Measurements from ENCODE around the gene LRR1.

Gene LRR1

DNA sequence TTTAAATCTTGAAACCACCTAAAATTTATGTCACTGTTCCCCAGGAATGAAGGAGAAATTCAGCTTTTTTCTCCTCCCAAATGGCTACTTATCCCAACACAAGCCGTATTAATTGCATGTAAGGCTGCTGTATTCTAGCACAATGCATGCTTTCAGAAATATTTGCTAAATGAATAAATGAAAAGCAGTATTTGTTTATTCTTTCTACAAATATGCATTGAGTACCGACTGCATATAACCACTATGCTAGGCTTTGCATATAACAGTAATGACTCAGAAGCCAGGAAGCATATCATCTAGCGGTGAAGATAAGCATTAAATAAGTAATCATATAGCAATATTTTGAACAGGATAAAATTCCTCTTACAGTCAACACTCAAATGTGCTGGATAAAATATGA, 5.7 kb upstream of the LRR1 start:
- TF ChIP-seq, protein P1, sequence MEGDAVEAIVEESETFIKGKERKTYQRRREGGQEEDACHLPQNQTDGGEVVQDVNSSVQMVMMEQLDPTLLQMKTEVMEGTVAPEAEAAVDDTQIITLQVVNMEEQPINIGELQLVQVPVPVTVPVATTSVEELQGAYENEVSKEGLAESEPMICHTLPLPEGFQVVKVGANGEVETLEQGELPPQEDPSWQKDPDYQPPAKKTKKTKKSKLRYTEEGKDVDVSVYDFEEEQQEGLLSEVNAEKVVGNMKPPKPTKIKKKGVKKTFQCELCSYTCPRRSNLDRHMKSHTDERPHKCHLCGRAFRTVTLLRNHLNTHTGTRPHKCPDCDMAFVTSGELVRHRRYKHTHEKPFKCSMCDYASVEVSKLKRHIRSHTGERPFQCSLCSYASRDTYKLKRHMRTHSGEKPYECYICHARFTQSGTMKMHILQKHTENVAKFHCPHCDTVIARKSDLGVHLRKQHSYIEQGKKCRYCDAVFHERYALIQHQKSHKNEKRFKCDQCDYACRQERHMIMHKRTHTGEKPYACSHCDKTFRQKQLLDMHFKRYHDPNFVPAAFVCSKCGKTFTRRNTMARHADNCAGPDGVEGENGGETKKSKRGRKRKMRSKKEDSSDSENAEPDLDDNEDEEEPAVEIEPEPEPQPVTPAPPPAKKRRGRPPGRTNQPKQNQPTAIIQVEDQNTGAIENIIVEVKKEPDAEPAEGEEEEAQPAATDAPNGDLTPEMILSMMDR (IDR thresholded peaks at IDR 0.05; ENCODE audit: low read depth, low read length) = no peak
- H3K4me3 ChIP-seq (ENCODE audit: low read depth, low read length) = no peak overlapping the region

DNA sequence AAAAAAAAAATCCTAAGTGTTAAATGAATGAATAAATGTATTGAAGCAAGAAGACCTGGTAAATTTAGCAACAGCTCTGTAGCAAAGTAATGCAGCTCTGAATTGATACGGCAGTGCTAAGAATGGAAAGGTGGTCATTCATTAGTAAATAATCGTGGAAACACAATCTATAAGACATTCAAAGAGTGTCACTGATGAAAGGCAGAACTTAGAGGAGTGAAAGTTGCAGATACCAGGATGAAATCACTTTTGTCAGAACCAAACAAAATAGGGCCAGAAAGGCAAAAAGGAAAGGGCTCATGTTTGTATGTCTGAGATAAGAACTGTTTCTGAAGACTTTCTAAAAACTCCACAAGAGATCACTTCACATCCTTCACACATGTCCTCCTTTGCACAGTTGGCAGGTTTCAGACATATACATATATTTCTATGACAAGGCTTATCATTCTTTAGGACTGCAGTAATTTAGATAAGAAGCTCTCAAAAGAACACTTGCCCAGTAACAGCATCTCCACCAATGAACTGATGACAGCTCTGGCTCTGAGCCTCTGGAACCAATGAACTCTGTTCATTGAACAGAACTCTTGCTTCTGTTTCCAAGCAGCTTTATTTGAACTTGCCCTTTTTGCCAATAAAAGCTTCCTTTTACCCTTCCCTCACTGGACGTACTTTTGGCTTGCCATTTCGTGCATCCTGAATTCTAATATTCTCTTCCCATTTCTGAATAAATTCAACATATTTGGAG, 4.2 kb upstream of the LRR1 start:
- TF ChIP-seq, protein P1 (IDR thresholded peaks at IDR 0.05; ENCODE audit: low read depth, low read length) = no peak

DNA sequence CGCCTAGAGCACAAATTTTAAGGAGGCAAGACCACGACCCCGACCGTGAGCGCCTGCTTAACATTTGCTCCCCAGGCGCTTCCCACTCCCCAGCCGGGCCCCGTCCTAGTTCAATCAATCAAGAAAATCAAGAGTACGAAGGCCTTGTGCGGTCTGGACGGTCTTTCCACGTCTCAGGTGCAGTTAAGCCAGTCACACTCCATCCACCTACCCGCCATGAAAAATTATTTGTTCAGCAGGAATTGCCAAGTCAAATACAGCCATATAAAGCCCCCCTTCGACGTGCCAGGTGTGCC, 603 bp upstream of the LRR1 start:
- H3K4me3 ChIP-seq (ENCODE audit: low read depth, low read length) = peak overlapping the region; percentile 77
- TF ChIP-seq, protein P1 (IDR thresholded peaks at IDR 0.05; ENCODE audit: low read depth, low read length) = no peak

More for the DNA sequence above, 4.2 kb upstream of the LRR1 start:
- H3K4me3 ChIP-seq (ENCODE audit: low read depth, low read length) = no peak overlapping the region

DNA sequence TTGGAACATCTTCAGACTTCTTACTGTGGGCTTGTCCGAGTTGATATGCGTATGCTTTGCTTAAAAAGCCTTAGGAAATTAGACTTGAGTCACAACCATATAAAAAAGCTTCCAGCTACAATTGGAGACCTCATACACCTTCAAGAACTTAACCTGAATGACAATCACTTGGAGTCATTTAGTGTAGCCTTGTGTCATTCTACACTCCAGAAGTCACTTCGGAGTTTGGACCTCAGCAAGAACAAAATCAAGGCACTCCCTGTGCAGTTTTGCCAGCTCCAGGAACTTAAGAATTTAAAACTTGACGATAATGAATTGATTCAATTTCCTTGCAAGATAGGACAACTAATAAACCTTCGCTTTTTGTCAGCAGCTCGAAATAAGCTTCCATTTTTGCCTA, 8.8 kb downstream of the LRR1 start:
- H3K4me3 ChIP-seq (ENCODE audit: low read depth, low read length) = no peak overlapping the region
- TF ChIP-seq, protein P1 (IDR thresholded peaks at IDR 0.05; ENCODE audit: low read depth, low read length) = no peak

DNA sequence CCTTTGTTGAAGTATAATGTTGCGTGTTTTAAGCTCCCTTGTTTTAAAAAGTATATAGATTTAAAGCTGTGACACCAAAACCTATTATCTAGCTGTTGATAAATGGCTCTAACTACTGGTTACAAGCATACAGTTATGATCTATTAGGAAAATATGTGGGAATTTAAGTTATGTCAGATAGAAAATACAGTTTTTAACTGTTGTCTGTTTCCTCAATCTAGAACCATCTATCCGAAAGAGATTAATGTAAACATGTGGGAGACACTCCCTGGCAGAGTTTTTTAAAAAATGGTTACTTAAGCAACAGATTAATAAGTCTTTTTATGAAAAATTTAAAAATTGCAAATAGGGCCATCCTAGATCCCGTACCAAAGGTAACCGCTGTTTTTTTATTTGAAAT, 13.5 kb downstream of the LRR1 start:
- TF ChIP-seq, protein P1 (IDR thresholded peaks at IDR 0.05; ENCODE audit: low read depth, low read length) = no peak
- H3K4me3 ChIP-seq (ENCODE audit: low read depth, low read length) = no peak overlapping the region

DNA sequence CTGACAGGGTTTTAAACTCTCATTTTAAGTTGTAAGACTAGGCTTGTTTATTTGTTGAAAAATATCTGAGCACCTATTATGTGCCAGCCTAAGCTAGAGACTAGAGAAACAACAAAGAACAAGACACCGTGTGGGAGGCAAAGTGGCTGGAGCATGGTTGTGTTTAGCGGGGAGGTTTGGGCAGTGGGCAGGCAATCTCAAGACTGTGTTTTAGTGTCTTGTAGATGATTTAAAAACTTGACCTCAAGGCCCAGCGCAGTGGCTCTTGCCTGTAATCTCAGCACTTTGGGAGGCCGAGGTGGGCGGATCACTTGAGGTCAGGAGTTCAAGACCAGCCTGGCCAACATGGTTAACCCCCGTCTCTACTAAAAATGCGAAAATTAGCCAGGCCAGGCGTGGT, 13.9 kb downstream of the LRR1 start:
- TF ChIP-seq, protein P1 (IDR thresholded peaks at IDR 0.05; ENCODE audit: low read depth, low read length) = no peak
- no peak overlapping the region for H3K4me3 ChIP-seq (ENCODE audit: low read depth, low read length)

DNA sequence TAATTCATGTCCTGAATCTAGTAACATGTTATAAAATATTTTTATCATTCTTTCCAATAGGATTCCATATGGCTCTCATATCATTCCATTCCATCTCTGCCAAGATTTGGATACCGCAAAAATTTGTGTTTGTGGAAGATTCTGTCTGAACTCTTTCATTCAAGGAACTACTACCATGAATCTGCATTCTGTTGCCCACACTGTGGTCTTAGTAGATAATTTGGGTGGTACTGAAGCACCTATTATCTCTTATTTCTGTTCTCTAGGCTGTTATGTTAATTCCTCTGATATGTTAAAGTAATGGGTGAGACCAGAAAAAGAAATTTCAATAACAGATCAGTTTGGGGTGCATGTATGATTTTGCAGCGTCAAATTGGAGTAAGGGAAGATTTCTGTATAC, 15.5 kb downstream of the LRR1 start:
- no peak overlapping the region for H3K4me3 ChIP-seq (ENCODE audit: low read depth, low read length)

More for the DNA sequence above, 15.5 kb downstream of the LRR1 start:
- TF ChIP-seq, protein P1 (IDR thresholded peaks at IDR 0.05; ENCODE audit: low read depth, low read length) = no peak

Data from WI38 (cell line).